Posterior cingulate gyrus (tissue), 11 donors: ENCODE data around the gene MIOX.

ENCODE experiments used
- DNase-seq, 10 donors: peaks; one replicate each; pipeline versions ENCODE4 v3.0.0 to v3.0.0-alpha.2; 2020 to 2021; ENCODE audit warnings: mixed read lengths in 3 of 10
- intact Hi-C: fragments of 100-400 bp; cut with DNase I; formaldehyde crosslinking; loops from one replicate; pipeline ENCODE4 v1.15.1; 2023

The MIOX gene

GRCh38 chr22:50452649-50453048 lies 34.0 kb upstream of the MIOX start:
- intact Hi-C loops: no loop called here
- no peak for DNase-seq

- intact Hi-C loops: no loop called here
- DNase-seq: no peak
These were observed 32.0 kb upstream of the MIOX start for GRCh38 chr22:50454556-50455075.

- intact Hi-C loops: no loop called here
- DNase-seq: no peak
These were observed 31.5 kb upstream of the MIOX start for GRCh38 chr22:50455201-50455600.

GRCh38 chr22:50456026-50456425 lies 30.6 kb upstream of the MIOX start:
- intact Hi-C loops: no loop called here
- DNase-seq: no peak

- no peak for DNase-seq
- intact Hi-C loops: no loop called here
These were observed 30.0 kb upstream of the MIOX start for GRCh38 chr22:50456466-50457234.

GRCh38 chr22:50459016-50459415 lies 27.6 kb upstream of the MIOX start:
- intact Hi-C loops: no loop called here
- DNase-seq: no peak

GRCh38 chr22:50459496-50460140 lies 27.0 kb upstream of the MIOX start:
- intact Hi-C loops: no loop called here
- no peak for DNase-seq

- no peak for DNase-seq
- intact Hi-C loops: no loop called here
These were observed 25.7 kb upstream of the MIOX start for GRCh38 chr22:50460938-50461337.

- no peak for DNase-seq
- intact Hi-C loops: no loop called here
These were observed 25.1 kb upstream of the MIOX start for GRCh38 chr22:50461536-50461935.

- intact Hi-C loops: no loop called here
These were observed 24.6 kb upstream of the MIOX start for GRCh38 chr22:50461979-50462540.

GRCh38 chr22:50463188-50463900 lies 23.3 kb upstream of the MIOX start:
- no peak for DNase-seq
- intact Hi-C loops: no loop called here

More at GRCh38 chr22:50461979-50462540, 24.6 kb upstream of the MIOX start:
- DNase-seq: no peak

GRCh38 chr22:50464451-50464850 lies 22.2 kb upstream of the MIOX start:
- DNase-seq: no peak
- intact Hi-C loops: no loop called here

GRCh38 chr22:50465066-50465930 lies 21.4 kb upstream of the MIOX start:
- intact Hi-C loops: no loop called here

GRCh38 chr22:50467341-50467740 lies 19.3 kb upstream of the MIOX start:
- intact Hi-C loops: no loop called here
- DNase-seq: no peak

More at GRCh38 chr22:50465066-50465930, 21.4 kb upstream of the MIOX start:
- DNase-seq: no peak

GRCh38 chr22:50467773-50468440 lies 18.8 kb upstream of the MIOX start:
- intact Hi-C loops: no loop called here
- DNase-seq: no peak

- no peak for DNase-seq
- intact Hi-C loops: no loop called here
These were observed 18.0 kb upstream of the MIOX start for GRCh38 chr22:50468626-50469025.

- intact Hi-C loops: no loop called here
- DNase-seq: no peak
These were observed 17.0 kb upstream of the MIOX start for GRCh38 chr22:50469377-50470305.

- DNase-seq: no peak
- intact Hi-C loops: no loop called here
These were observed 16.2 kb upstream of the MIOX start for GRCh38 chr22:50470491-50470890.
